BLaER1 (cell line): ENCODE data around the gene KRTAP1-4.
"Not testable (repeated sequence)": the region's sequence is repeated elsewhere in the genome, so short reads cannot be mapped to it uniquely, and the experiment has no call there.

Source experiments
- H3K27ac ChIP-seq: shearing (Covaris generic); formaldehyde crosslinking; 2 replicates; pipeline ENCODE4 v1.8.1; 2022
- H3K27me3 ChIP-seq: shearing (Covaris generic); formaldehyde crosslinking; 2 replicates; pipeline ENCODE4 v1.8.1; 2022
- H3K36me3 ChIP-seq: shearing (Covaris generic); formaldehyde crosslinking; 2 replicates; pipeline ENCODE4 v1.8.1; 2022
- H3K4me1 ChIP-seq: shearing (Covaris generic); formaldehyde crosslinking; 2 replicates; pipeline ENCODE4 v1.8.1; 2022
- H3K4me2 ChIP-seq: shearing (Covaris generic); formaldehyde crosslinking; 2 replicates; pipeline ENCODE4 v1.8.1; 2022
- H3K4me3 ChIP-seq: shearing (Covaris generic); formaldehyde crosslinking; 2 replicates; pipeline ENCODE4 v1.8.1; 2022
- H3K9ac ChIP-seq: shearing (Covaris generic); formaldehyde crosslinking; 2 replicates; pipeline ENCODE4 v1.8.1; 2022
- H3K9me3 ChIP-seq: shearing (Covaris generic); formaldehyde crosslinking; 2 replicates; pipeline ENCODE4 v1.8.1; 2022
- H4K20me1 ChIP-seq: shearing (Covaris generic); formaldehyde crosslinking; 2 replicates; pipeline ENCODE4 v1.8.1; 2022
- Cebpa-rat ChIP-seq: shearing (Covaris generic); IDR thresholded peaks from 2 replicates; pipeline ENCODE4 v1.8.1; 2022

Gene KRTAP1-4

GRCh38 chr17:41009301-41009760 is 20.7 kb downstream of the KRTAP1-4 start:
- Histone ChIP-seq H3K9me3 (no peaks in the 10 kb centered on the region), H3K27me3 (no peaks in the 10 kb centered on the region), H4K20me1 (no peaks in the 10 kb centered on the region), H3K27ac (no peak overlapping the region), H3K36me3 (no peaks in the 10 kb centered on the region), H3K4me3 (no peak overlapping the region), H3K9ac (no peak overlapping the region), H3K4me1 (no peaks in the 10 kb centered on the region), H3K4me2 (no peak overlapping the region)
- TF ChIP-seq Cebpa-rat, result no peak

DNA sequence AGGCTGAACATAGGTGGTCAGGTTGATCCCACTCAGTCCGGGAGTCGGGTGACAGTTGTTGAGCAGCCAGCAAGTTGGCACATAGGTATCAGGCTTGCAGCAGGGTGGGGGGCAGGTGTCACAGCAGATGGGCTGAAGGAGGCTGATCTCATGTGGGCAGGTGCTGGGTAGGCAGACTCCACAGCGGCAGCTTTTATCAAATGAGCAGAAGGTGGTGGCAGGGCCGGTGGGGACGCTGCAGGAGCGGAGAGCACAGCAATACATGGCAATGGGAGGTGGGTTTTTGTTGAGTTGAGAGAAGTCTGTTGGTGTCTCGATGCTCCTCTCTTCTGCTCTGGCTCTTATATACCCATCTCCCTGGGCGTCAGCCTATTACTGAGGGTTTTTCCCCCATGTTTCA is 21.2 kb downstream of the KRTAP1-4 start, which contains the start of gene KRTAP3-1:
TSS of gene KRTAP3-1 (minus strand) at position 318 of the 400 bp plus-strand sequence. CDS start at position 264, 54 bp downstream.
- no peaks in the 10 kb centered on the region for H4K20me1 ChIP-seq
- no peak within 1 kb of the TSS for H3K4me2 ChIP-seq
- H3K4me1 ChIP-seq, result no peaks in the 10 kb centered on the region
- no peaks in the 10 kb centered on the region for H3K27me3 ChIP-seq
- no peak within 1 kb of the TSS for H3K27ac ChIP-seq
- H3K4me3 ChIP-seq, result no peak within 1 kb of the TSS
- H3K36me3 ChIP-seq, result no peaks in the 10 kb centered on the region
- no peak for TF ChIP-seq Cebpa-rat
- no peaks in the 10 kb centered on the region for H3K9me3 ChIP-seq
- H3K9ac ChIP-seq, result no peak within 1 kb of the TSS

DNA sequence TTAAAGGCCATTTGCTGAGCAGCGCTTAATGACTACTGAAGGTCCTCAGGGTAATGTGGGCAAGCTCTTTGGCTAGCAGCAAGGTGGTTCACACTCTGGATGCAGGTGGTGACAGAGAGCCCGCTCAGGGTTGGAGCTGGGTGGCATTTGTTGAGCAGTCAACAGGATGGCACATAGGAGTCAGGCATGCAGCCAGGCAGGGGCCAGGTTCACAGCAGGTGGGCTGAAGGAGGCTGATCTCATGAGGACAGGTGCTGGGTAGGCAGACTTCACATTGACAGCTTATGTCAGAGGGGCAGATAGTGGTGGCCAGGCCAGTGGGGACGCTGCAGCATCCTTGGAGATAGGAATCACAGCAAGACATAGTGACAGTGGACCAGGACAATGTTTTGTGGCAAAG is 25.6 kb downstream of the KRTAP1-4 start:
- Histone ChIP-seq H3K4me1 (no peaks in the 10 kb centered on the region), H3K4me3 (no peak overlapping the region), H3K27me3 (no peaks in the 10 kb centered on the region), H4K20me1 (no peaks in the 10 kb centered on the region), H3K4me2 (no peak overlapping the region), H3K9ac (no peak overlapping the region), H3K9me3 (no peaks in the 10 kb centered on the region), H3K27ac (no peak overlapping the region), H3K36me3 (no peaks in the 10 kb centered on the region)
- TF ChIP-seq Cebpa-rat, result no peak

- Histone ChIP-seq H4K20me1 (no peaks in the 10 kb centered on the region), H3K27me3 (no peaks in the 10 kb centered on the region), H3K36me3 (no peaks in the 10 kb centered on the region), H3K4me2 (no peak overlapping the region), H3K9ac (no peak overlapping the region), H3K4me1 (no peaks in the 10 kb centered on the region), H3K9me3 (no peaks in the 10 kb centered on the region), H3K4me3 (no peak overlapping the region), H3K27ac (no peak overlapping the region)
- no peak for TF ChIP-seq Cebpa-rat
Measured at GRCh38 chr17:41003926-41004325, 26.1 kb downstream of the KRTAP1-4 start.

DNA sequence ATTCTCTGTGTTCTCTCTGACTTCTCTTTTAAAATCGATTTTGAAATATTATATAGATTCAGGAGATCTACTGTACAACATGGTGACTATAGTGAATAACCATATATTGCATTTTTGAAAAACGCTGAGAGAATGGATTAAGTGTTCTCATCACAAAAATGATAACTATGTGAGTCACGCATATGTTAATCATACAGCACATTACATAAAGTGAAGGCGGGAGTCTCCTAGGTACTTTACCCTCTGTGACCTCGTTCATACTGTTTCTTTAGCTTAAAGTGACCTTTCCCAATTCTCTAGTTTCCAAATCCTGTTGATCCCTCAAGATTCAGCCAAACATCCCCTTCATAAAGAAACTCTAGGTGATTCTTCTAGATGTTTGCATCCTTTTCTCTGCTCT is 27.2 kb downstream of the KRTAP1-4 start:
- Histone ChIP-seq H3K4me2 (no peak overlapping the region), H3K4me1 (no peaks in the 10 kb centered on the region), H3K9ac (no peak overlapping the region), H3K27me3 (no peaks in the 10 kb centered on the region), H3K9me3 (no peaks in the 10 kb centered on the region), H3K36me3 (no peaks in the 10 kb centered on the region), H3K27ac (no peak overlapping the region), H3K4me3 (no peak overlapping the region), H4K20me1 (no peaks in the 10 kb centered on the region)
- no peak for TF ChIP-seq Cebpa-rat

GRCh38 chr17:41001795-41002194 is 28.2 kb downstream of the KRTAP1-4 start:
- no peak overlapping the region for H3K27ac ChIP-seq
- no peaks in the 10 kb centered on the region for H3K4me1 ChIP-seq
- H4K20me1 ChIP-seq, result no peaks in the 10 kb centered on the region
- no peak for TF ChIP-seq Cebpa-rat
- H3K4me3 ChIP-seq, result no peak overlapping the region
- H3K27me3 ChIP-seq, result no peaks in the 10 kb centered on the region
- H3K36me3 ChIP-seq, result no peaks in the 10 kb centered on the region
- no peaks in the 10 kb centered on the region for H3K9me3 ChIP-seq
- no peak overlapping the region for H3K4me2 ChIP-seq
- H3K9ac ChIP-seq, result no peak overlapping the region

GRCh38 chr17:40999563-40999962 is 30.4 kb downstream of the KRTAP1-4 start, which contains the start of gene KRTAP3-2:
Gene KRTAP3-2 (minus strand): TSS chr17:40999906. CDS start chr17:40999853, 53 bp downstream.
- not testable (repeated sequence) for H3K4me3 ChIP-seq, H3K4me2 ChIP-seq, H3K27ac ChIP-seq, H3K36me3 ChIP-seq, H3K27me3 ChIP-seq, H3K9ac ChIP-seq, H3K9me3 ChIP-seq, H4K20me1 ChIP-seq, H3K4me1 ChIP-seq

GRCh38 chr17:40997361-40997760 is 32.6 kb downstream of the KRTAP1-4 start:
- H3K36me3 ChIP-seq, result no peaks in the 10 kb centered on the region
- H3K27me3 ChIP-seq, result no peaks in the 10 kb centered on the region
- H3K9me3 ChIP-seq, result no peaks in the 10 kb centered on the region
- TF ChIP-seq Cebpa-rat, result no peak
- H3K4me2 ChIP-seq, result no peak overlapping the region
- no peaks in the 10 kb centered on the region for H3K4me1 ChIP-seq
- no peak overlapping the region for H3K4me3 ChIP-seq
- H3K9ac ChIP-seq, result no peak overlapping the region
- H3K27ac ChIP-seq, result no peak overlapping the region
- no peaks in the 10 kb centered on the region for H4K20me1 ChIP-seq

DNA sequence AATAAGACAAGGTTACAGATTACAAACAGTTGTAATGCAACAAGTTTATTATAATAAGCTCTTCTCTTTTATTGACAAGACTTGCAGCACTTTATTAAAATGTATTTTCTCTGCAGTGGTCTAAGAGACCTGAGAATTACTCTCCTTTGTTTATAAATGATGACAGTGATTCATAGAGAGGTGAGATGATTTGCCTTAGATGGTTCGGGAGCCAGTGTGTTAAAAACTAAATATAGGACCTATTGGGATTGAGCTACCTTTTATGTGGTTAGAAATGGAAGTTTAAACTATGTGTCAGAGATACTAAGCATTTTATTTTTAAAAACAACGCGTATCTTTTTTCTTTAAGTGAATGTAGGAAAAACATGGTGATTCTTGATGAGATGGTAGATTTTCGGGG is 33.2 kb downstream of the KRTAP1-4 start:
- no peaks in the 10 kb centered on the region for H3K27me3 ChIP-seq
- H3K36me3 ChIP-seq, result no peaks in the 10 kb centered on the region
- H3K4me3 ChIP-seq, result no peak overlapping the region
- no peaks in the 10 kb centered on the region for H3K9me3 ChIP-seq
- no peak overlapping the region for H3K27ac ChIP-seq
- no peak overlapping the region for H3K4me2 ChIP-seq
- no peaks in the 10 kb centered on the region for H3K4me1 ChIP-seq
- no peak overlapping the region for H3K9ac ChIP-seq
- no peaks in the 10 kb centered on the region for H4K20me1 ChIP-seq
- no peak for TF ChIP-seq Cebpa-rat

DNA sequence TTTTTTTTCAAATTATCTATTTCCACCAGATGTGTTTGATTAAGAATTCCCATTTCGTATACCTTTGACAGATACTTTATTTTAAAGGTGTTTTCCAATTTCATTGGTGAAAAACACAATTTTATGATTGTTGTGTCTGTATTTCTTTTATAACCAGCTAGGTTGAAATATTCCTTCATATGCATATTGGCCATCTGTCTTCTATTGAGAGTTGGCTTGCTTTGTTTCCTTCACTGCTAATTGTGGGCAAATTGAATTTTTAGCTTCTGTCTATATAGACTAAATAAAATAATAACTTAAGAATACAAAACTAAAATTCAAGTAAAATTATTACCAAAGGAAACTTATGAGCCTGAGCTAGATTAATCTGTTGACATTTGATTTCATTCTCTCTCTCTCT is 34.9 kb downstream of the KRTAP1-4 start:
- H3K4me3 ChIP-seq, result no peak overlapping the region
- no peaks in the 10 kb centered on the region for H4K20me1 ChIP-seq
- H3K27ac ChIP-seq, result no peak overlapping the region
- H3K4me2 ChIP-seq, result no peak overlapping the region
- H3K27me3 ChIP-seq, result no peaks in the 10 kb centered on the region
- H3K9ac ChIP-seq, result no peak overlapping the region
- no peaks in the 10 kb centered on the region for H3K4me1 ChIP-seq
- H3K9me3 ChIP-seq, result no peaks in the 10 kb centered on the region
- no peaks in the 10 kb centered on the region for H3K36me3 ChIP-seq
- TF ChIP-seq Cebpa-rat, result no peak

DNA sequence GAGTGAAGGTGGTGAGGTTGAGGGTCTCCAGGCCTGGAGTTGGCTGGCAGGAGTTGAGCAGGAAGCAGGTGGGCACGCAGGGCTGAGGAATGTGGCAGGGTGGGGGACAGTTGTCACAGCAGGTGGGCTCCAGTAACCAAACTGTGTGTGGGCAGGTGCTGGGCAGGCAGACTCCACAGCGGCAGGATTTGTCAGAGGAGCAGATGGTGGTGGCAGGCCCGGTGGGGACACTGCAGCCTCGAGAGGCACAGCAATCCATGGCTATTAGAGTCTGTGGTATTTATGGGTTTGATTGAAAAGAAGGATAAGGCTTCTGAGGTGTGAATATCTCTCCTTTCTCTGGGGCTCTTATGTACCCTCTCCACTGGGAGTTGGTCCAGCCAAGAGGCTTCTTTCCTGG is 36.2 kb downstream of the KRTAP1-4 start, which contains the start of gene KRTAP3-3:
TSS of gene KRTAP3-3 (minus strand) at position 326 of the 400 bp plus-strand sequence. CDS start at position 259, 67 bp downstream.
- H3K27me3 ChIP-seq, result no peaks in the 10 kb centered on the region
- H4K20me1 ChIP-seq, result no peaks in the 10 kb centered on the region
- no peak within 1 kb of the TSS for H3K9ac ChIP-seq
- H3K27ac ChIP-seq, result no peak within 1 kb of the TSS
- no peaks in the 10 kb centered on the region for H3K9me3 ChIP-seq
- no peak for TF ChIP-seq Cebpa-rat
- no peaks in the 10 kb centered on the region for H3K4me1 ChIP-seq
- no peak within 1 kb of the TSS for H3K4me3 ChIP-seq
- no peaks in the 10 kb centered on the region for H3K36me3 ChIP-seq
- no peak within 1 kb of the TSS for H3K4me2 ChIP-seq
